CD8-positive, alpha-beta memory T cell (primary cell): Measurements from ENCODE around the gene PIGN. TPM values are rescaled to one million over a fixed set of nuclear protein-coding genes. Genes with fewer than 3 reads are reported as not detected.
A peak's percentile ranks its signal among the peaks of the same experiment; 100 is the strongest.

Experiments
- CTCF ChIA-PET: fragments of 350-600 bp; sonication (Branson Sonifier 250); formaldehyde crosslinking; loops from one replicate; lab custom pipeline; 2021; ENCODE audit warnings: antibody characterized with exemption; lab: Charles Lee
- POLR2A ChIA-PET: fragments of 350-600 bp; sonication (Branson Sonifier 250); formaldehyde crosslinking; loops from one replicate; lab custom pipeline; 2021; ENCODE audit warnings: antibody characterized with exemption; lab: Charles Lee
- DNase-seq, 5 donors: peaks; one replicate each; pipeline versions ENCODE4 v3.0.0 to v3.0.0-alpha.2; 2020 to 2022; ENCODE audit warnings: mixed read lengths in 1 of 5
- H3K27ac ChIP-seq: one replicate; pipeline ENCODE4 v1.7.0; 2013; ENCODE audit warnings: low read depth, mild to moderate bottlenecking, low read length, moderate library complexity
- H3K27me3 ChIP-seq: 2 replicates; pipeline ENCODE4 v1.7.0; 2013; ENCODE audit warnings: low read length, mild to moderate bottlenecking; ENCODE audit not compliant: insufficient read depth, poor library complexity, severe bottlenecking
- H3K36me3 ChIP-seq: 2 replicates; pipeline ENCODE4 v1.7.0; 2013; ENCODE audit warnings: mild to moderate bottlenecking, low read length, moderate library complexity; ENCODE audit not compliant: insufficient read depth
- H3K4me1 ChIP-seq: 2 replicates; pipeline ENCODE4 v1.7.0; 2013; ENCODE audit warnings: mild to moderate bottlenecking, low read length, moderate library complexity; ENCODE audit not compliant: insufficient read depth
- H3K4me3 ChIP-seq: 2 replicates; pipeline ENCODE4 v1.7.0; 2013; ENCODE audit warnings: mild to moderate bottlenecking, low read length
- H3K9me3 ChIP-seq: 2 replicates; pipeline ENCODE4 v1.7.0; 2013; ENCODE audit warnings: mild to moderate bottlenecking, low read length
- H3K27ac Mint-ChIP-seq, 8 donors: one replicate each; pipeline ENCODE4 v1.8.0; 2020 to 2021; ENCODE audit warnings: mixed read lengths in 8 of 8, mild to moderate bottlenecking in 6 of 8, inconsistent platforms in 3 of 8, moderate library complexity in 3 of 8
- H3K27me3 Mint-ChIP-seq, 2 donors: one replicate each; pipeline ENCODE4 v1.8.0; 2020 to 2021; ENCODE audit warnings: mixed read lengths in 2 of 2, mild to moderate bottlenecking in 1 of 2, moderate library complexity in 1 of 2
- H3K36me3 Mint-ChIP-seq, 3 donors: one replicate each; pipeline ENCODE4 v1.8.0; 2020 to 2021; ENCODE audit warnings: mixed read lengths in 3 of 3, inconsistent platforms in 1 of 3, mild to moderate bottlenecking in 1 of 3
- H3K4me1 Mint-ChIP-seq, 3 donors: one replicate each; pipeline ENCODE4 v1.8.0; 2020 to 2021; ENCODE audit warnings: mixed read lengths in 3 of 3, inconsistent platforms in 1 of 3, mild to moderate bottlenecking in 1 of 3
- H3K4me3 Mint-ChIP-seq, 7 donors: one replicate each; pipeline ENCODE4 v1.8.0; 2020 to 2021; ENCODE audit warnings: mixed read lengths in 7 of 7, mild to moderate bottlenecking in 6 of 7, moderate library complexity in 4 of 7, inconsistent platforms in 2 of 7
- H3K9me3 Mint-ChIP-seq, 5 donors: one replicate each; pipeline ENCODE4 v1.8.0; 2020 to 2022; ENCODE audit warnings: mixed read lengths in 5 of 5, mild to moderate bottlenecking in 3 of 5, moderate library complexity in 2 of 5, inconsistent platforms in 1 of 5
- polyA plus RNA-seq: library from polyadenylated mRNA; unstranded; fragments of 300-500 nt; fragmentation: Illumina TruSeq; gene quantifications from one replicate; pipeline ENCODE4 v1.2.3, GENCODE V29; 2021
- total RNA-seq, 2 experiments: library from RNA; stranded (reverse); gene quantifications; one replicate each; pipeline ENCODE4 v1.2.3, GENCODE V29; 2021

The PIGN gene
- total and polyA plus RNA-seq, 3 experiments from 2014 or later = 11.4 to 24.2 (median 23.2) TPM

DNA sequence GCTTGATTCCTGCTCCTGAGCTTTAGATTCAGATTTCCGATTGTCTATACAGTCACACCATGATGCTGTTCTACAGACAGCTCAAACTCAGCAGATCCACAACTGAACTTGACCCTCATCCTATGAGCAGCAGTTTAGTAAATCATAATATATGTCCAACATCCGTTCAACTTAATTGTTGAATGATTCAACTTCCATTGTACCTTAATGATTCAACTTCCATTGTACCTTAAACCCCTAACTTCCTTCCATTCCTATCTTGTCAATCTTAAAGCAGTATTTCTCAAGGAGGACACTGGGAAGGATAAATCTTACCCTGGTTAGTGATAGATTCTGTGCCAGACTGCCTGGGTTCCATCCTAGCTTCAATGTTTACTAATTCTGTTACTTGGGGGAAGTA is 60.1 kb downstream of the PIGN start:
- no peak overlapping the region for H3K4me3 Mint-ChIP-seq
- H3K27ac Mint-ChIP-seq = no peak overlapping the region
- ChIA-PET CTCF (interaction anchor here (1.5 kb wide), 1 partner anchor 543 kb away, joined by 4 read pairs; no protein-coding TSS in a partner anchor), POLR2A (no interaction called here)
- H3K36me3 Mint-ChIP-seq = peaks cover 0 to 10% (median 9%) of the 10 kb centered on the region in 3 donors
- DNase-seq = no peak
- Histone ChIP-seq H3K4me3 (no peak overlapping the region), H3K27ac (no peak overlapping the region), H3K36me3 (no peaks in the 10 kb centered on the region), H3K9me3 (no peaks in the 10 kb centered on the region), H3K27me3 (no peaks in the 10 kb centered on the region), H3K4me1 (no peaks in the 10 kb centered on the region)
- H3K4me1 Mint-ChIP-seq = peaks cover 0 to 4% (median 0%) of the 10 kb centered on the region in 3 donors
- no peaks in the 10 kb centered on the region for H3K27me3 Mint-ChIP-seq
- H3K9me3 Mint-ChIP-seq = no peaks in the 10 kb centered on the region

DNA sequence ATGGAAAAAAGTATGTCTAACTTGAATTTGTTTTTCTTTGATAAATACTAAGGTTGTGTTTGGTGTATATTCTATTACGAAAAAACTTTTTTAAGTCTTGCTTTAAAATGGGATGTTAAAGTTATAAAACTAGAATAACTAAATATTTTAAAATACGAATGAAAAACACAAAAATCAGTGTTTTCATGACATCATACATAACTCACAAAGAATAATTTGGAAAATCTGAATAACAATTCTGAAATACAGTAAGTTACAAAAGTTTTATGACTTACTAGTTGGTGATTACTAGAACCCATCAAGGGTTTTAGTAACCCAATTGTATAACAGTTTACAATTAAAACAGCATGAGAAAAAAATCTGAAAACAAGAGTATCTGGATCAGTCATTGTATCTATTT is 61.2 kb downstream of the PIGN start:
- no peak overlapping the region for H3K4me3 Mint-ChIP-seq
- H3K36me3 ChIP-seq = no peaks in the 10 kb centered on the region
- peaks cover 0 to 12% (median 11%) of the 10 kb centered on the region in 3 donors for H3K36me3 Mint-ChIP-seq
- no peaks in the 10 kb centered on the region for H3K4me1 ChIP-seq
- peaks cover 0 to 4% (median 0%) of the 10 kb centered on the region in 3 donors for H3K4me1 Mint-ChIP-seq
- H3K27ac ChIP-seq = no peak overlapping the region
- no peak for DNase-seq
- POLR2A ChIA-PET = no interaction called here
- H3K27me3 ChIP-seq = no peaks in the 10 kb centered on the region
- no peak overlapping the region for H3K4me3 ChIP-seq
- no peaks in the 10 kb centered on the region for H3K9me3 ChIP-seq
- CTCF ChIA-PET = no interaction called here
- no peaks in the 10 kb centered on the region for H3K27me3 Mint-ChIP-seq
- no peak overlapping the region for H3K27ac Mint-ChIP-seq
- H3K9me3 Mint-ChIP-seq = no peaks in the 10 kb centered on the region

DNA sequence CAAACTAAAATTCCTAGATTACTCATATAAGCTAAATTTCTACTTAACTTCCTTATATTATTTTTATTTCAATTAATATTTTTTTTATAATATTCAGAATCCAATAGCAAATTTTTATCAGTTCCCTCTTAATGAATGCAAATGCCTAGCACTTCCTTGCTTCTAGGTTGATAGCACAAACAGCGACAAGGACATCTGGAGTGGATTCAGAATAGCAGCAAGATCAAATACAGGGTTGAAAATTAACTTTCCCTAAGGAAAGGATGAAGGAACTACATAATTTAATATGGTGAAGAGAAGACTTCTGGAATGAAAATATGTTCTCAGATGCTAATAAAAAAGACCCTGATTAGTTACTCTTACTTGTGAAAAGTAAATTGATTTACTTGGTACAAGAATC is 64.5 kb downstream of the PIGN start:
- no peaks in the 10 kb centered on the region for H3K9me3 Mint-ChIP-seq
- POLR2A ChIA-PET = no interaction called here
- CTCF ChIA-PET = no interaction called here

DNA sequence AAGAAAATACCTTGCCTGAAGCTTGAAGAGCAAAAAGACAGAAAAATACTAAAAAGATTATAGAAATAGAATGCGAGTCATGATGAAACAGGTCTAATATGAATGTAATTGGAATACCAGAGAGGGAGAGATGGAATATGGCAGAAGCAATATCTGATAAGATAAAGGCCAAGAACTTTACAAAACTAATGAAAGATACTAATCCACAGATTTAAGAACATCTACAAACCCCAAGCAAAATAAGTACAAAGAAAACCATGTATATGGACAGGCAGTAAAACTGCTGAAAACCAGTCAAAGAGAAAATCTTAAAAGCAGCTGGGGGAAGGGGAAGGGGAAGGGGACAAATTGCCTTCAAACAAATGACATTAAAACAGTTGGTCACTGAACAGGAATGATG is 67.0 kb downstream of the PIGN start:
- H3K4me1 Mint-ChIP-seq = no peaks in the 10 kb centered on the region

More for the DNA sequence above, 64.5 kb downstream of the PIGN start:
- H3K27ac ChIP-seq = no peak overlapping the region
- no peaks in the 10 kb centered on the region for H3K36me3 ChIP-seq
- no peak for DNase-seq
- no peak overlapping the region for H3K4me3 ChIP-seq
- H3K9me3 ChIP-seq = no peaks in the 10 kb centered on the region
- H3K4me1 ChIP-seq = no peaks in the 10 kb centered on the region
- Mint-ChIP-seq H3K36me3 (peaks cover 6 to 14% (median 12%) of the 10 kb centered on the region in 3 donors), H3K27me3 (no peaks in the 10 kb centered on the region), H3K4me3 (no peak overlapping the region), H3K27ac (no peak overlapping the region), H3K4me1 (no peaks in the 10 kb centered on the region)
- no peaks in the 10 kb centered on the region for H3K27me3 ChIP-seq

DNA sequence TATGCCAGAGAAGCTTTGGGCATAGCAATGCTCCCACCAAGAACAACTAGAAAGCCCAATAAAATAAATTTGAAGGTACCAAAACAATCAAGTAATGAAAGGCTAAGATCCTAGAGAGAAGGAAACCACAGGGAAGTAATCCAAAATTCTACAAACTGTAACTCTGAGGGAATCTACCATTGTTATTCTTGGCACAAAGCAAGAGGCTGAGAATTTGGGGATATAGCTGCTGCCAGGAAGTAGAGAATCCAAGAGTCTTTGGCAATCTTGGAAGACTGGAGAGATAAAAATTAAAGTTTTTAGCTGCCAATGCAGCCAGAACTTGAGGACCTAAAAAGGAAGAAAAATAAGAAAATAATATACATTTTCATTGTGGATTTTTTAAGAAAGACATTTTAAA is 68.5 kb downstream of the PIGN start:
- Histone ChIP-seq H3K27me3 (no peaks in the 10 kb centered on the region), H3K27ac (no peak overlapping the region), H3K36me3 (no peaks in the 10 kb centered on the region), H3K4me3 (no peak overlapping the region), H3K4me1 (no peaks in the 10 kb centered on the region), H3K9me3 (no peaks in the 10 kb centered on the region)
- ChIA-PET CTCF (no interaction called here), POLR2A (interaction anchor here (0.7 kb wide), 1 partner anchor 1229 kb away, joined by 5 read pairs; no protein-coding TSS in a partner anchor)
- H3K36me3 Mint-ChIP-seq = peaks cover 6 to 19% (median 10%) of the 10 kb centered on the region in 3 donors
- no peak overlapping the region for H3K4me3 Mint-ChIP-seq
- no peak overlapping the region for H3K27ac Mint-ChIP-seq
- H3K27me3 Mint-ChIP-seq = no peaks in the 10 kb centered on the region
- no peaks in the 10 kb centered on the region for H3K9me3 Mint-ChIP-seq
- no peak for DNase-seq
- no peaks in the 10 kb centered on the region for H3K4me1 Mint-ChIP-seq

More for the DNA sequence above, 67.0 kb downstream of the PIGN start:
- H3K36me3 ChIP-seq = no peaks in the 10 kb centered on the region
- POLR2A ChIA-PET = no interaction called here
- DNase-seq = no peak
- H3K4me1 ChIP-seq = no peaks in the 10 kb centered on the region
- H3K27me3 Mint-ChIP-seq = no peaks in the 10 kb centered on the region
- H3K27ac ChIP-seq = no peak overlapping the region
- CTCF ChIA-PET = no interaction called here
- H3K36me3 Mint-ChIP-seq = peaks cover 6 to 13% (median 10%) of the 10 kb centered on the region in 3 donors
- no peak overlapping the region for H3K27ac Mint-ChIP-seq
- H3K9me3 ChIP-seq = no peaks in the 10 kb centered on the region
- H3K27me3 ChIP-seq = no peaks in the 10 kb centered on the region
- no peaks in the 10 kb centered on the region for H3K9me3 Mint-ChIP-seq
- H3K4me3 Mint-ChIP-seq = no peak overlapping the region
- H3K4me3 ChIP-seq = no peak overlapping the region

DNA sequence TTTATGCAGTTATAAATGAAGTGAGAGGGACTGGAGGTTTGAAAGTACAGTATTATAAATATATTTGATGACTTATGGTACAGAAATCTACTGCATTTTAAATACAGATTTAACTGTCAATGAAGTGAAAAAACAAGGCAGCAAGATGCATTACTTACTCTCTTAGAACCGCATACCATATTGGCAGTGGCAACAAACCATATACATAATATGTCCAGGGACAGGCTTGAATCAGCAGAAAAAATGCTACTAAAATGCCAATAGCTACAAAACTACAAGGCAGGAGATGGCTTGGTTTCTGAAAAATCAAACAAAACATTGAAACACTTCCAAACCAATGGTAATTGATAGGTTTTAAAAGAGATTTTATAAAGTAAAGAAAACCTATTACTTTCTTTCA is 77.2 kb downstream of the PIGN start:
- Histone ChIP-seq H3K36me3 (no peaks in the 10 kb centered on the region), H3K4me1 (no peaks in the 10 kb centered on the region), H3K9me3 (no peaks in the 10 kb centered on the region), H3K27ac (no peak overlapping the region), H3K4me3 (no peak overlapping the region), H3K27me3 (no peaks in the 10 kb centered on the region)
- no peak overlapping the region for H3K4me3 Mint-ChIP-seq
- H3K36me3 Mint-ChIP-seq = peaks cover 6 to 20% (median 15%) of the 10 kb centered on the region in 3 donors
- CTCF ChIA-PET = no interaction called here
- POLR2A ChIA-PET = no interaction called here
- H3K9me3 Mint-ChIP-seq = no peaks in the 10 kb centered on the region
- H3K27ac Mint-ChIP-seq = no peak overlapping the region
- no peak for DNase-seq
- no peaks in the 10 kb centered on the region for H3K27me3 Mint-ChIP-seq
- no peaks in the 10 kb centered on the region for H3K4me1 Mint-ChIP-seq

DNA sequence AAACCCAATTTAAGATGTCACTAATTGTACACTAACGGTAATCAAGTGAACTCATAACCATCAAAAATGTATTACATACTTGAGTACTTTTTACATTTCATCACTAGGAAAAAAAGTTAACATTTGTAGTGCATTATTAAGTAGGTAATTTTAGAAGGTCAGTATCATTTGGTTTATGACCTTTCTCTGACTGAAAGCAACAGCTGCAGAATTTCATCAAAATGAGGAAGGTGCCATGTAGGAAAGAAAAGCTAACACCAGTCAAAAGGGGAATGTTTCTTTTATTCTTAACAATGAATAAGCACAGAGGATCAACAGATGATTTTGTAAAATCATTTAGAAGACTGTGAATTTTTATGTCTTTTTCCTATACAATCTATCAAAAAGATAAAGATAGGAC is 79.0 kb downstream of the PIGN start:
- Mint-ChIP-seq H3K36me3 (peaks cover 6 to 22% (median 13%) of the 10 kb centered on the region in 3 donors), H3K27me3 (no peaks in the 10 kb centered on the region), H3K4me3 (no peak overlapping the region), H3K4me1 (no peaks in the 10 kb centered on the region), H3K27ac (peak overlapping the region in 1 of 8 donors; percentile 7), H3K9me3 (no peaks in the 10 kb centered on the region)
- H3K4me1 ChIP-seq = no peaks in the 10 kb centered on the region
- DNase-seq = no peak
- ChIA-PET CTCF (no interaction called here), POLR2A (no interaction called here)
- no peaks in the 10 kb centered on the region for H3K36me3 ChIP-seq
- no peak overlapping the region for H3K27ac ChIP-seq
- no peak overlapping the region for H3K4me3 ChIP-seq
- H3K27me3 ChIP-seq = no peaks in the 10 kb centered on the region
- H3K9me3 ChIP-seq = no peaks in the 10 kb centered on the region

DNA sequence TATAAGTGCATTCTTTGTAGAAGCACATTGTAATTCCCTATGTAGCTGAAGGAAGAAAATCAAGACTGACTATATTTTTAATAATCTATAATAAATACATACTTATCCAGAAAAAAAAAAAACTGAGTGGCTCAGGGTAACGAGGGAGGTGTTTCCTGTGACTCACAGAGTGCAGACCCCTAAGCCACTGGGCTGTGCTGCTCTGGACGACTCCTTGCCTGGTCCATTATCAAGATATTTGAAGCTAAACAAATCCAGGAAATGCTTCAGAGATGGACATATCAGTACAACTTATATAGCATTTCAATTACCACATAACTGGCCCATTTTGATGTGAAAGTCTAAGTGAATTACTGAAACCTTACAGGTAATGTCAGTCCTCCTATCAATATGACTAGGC is 80.6 kb downstream of the PIGN start:
- no peaks in the 10 kb centered on the region for H3K9me3 ChIP-seq
- CTCF ChIA-PET = no interaction called here
- Mint-ChIP-seq H3K27ac (no peak overlapping the region), H3K27me3 (no peaks in the 10 kb centered on the region), H3K4me1 (no peaks in the 10 kb centered on the region), H3K9me3 (no peaks in the 10 kb centered on the region), H3K4me3 (no peak overlapping the region), H3K36me3 (peaks cover 6 to 32% (median 13%) of the 10 kb centered on the region in 3 donors)
- DNase-seq = no peak
- no peak overlapping the region for H3K27ac ChIP-seq
- H3K36me3 ChIP-seq = no peaks in the 10 kb centered on the region
- H3K4me3 ChIP-seq = no peak overlapping the region
- POLR2A ChIA-PET = no interaction called here
- H3K27me3 ChIP-seq = no peaks in the 10 kb centered on the region
- no peaks in the 10 kb centered on the region for H3K4me1 ChIP-seq
